ENCODE data around the gene ABAT. TPM values are rescaled to one million over a fixed set of nuclear protein-coding genes. Genes with fewer than 3 reads are reported as not detected.

The ABAT gene
- total and polyA plus RNA-seq, 2 donors from 2014 or later: 9.6 to 34.0 TPM

GRCh38 chr16:8714807-8715206 lies 40.4 kb downstream of the ABAT start:
- intact Hi-C loops (cut with DNase I): no loop called here
- Histone ChIP-seq H3K9ac (ENCODE audit: low read length in 3 of 3) (no peak overlapping the region), H3K4me1 (ENCODE audit: control insufficient read depth in 2 of 3, insufficient read depth in 2 of 3, low read depth in 1 of 3, low read length in 3 of 3) (no peaks in the 10 kb centered on the region), H3K4me3 (ENCODE audit: low read length in 3 of 3) (no peak overlapping the region), H3K9me3 (ENCODE audit: control insufficient read depth in 2 of 3, insufficient read depth in 1 of 3, low read length in 3 of 3) (no peaks in the 10 kb centered on the region), H3K27ac (ENCODE audit: low read depth in 2 of 2, low read length in 2 of 2) (no peak overlapping the region), H3K27me3 (ENCODE audit: control insufficient read depth, insufficient read depth, low read length) (no peaks in the 10 kb centered on the region), H3K36me3 (ENCODE audit: control insufficient read depth in 2 of 3, insufficient read depth in 3 of 3, low read length in 3 of 3) (no peaks in the 10 kb centered on the region)
- TF ChIP-seq CTCF (IDR thresholded peaks at IDR 0.05; ENCODE audit: borderline replicate concordance, extremely low read depth, insufficient read depth): no peak
- FAIRE-seq (no peak), DNase-seq (no peak)

DNA sequence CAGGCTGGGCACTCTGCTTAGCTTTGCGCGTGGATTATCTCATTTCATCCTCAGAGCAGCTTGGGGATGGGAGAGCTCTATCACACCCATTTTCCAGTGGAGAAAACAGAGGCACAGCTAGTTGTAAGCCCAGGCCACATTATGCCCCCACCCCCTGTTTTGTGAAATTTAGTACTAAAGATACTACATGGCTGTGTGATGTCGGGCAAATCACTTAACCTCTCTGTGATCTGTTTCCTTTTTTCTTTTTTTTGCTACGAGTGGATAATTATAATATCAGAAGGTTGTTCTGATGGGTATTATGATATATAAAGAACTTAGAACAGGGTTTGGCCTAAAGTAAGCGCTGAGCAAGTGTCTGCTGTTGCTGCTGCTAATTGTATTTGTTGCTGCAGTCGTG lies 41.6 kb downstream of the ABAT start:
- FAIRE-seq: no peak
- intact Hi-C loops (cut with DNase I): no loop called here
- TF ChIP-seq CTCF (IDR thresholded peaks at IDR 0.05; ENCODE audit: borderline replicate concordance, extremely low read depth, insufficient read depth): no peak
- Histone ChIP-seq H3K9ac (ENCODE audit: low read length in 3 of 3) (no peak overlapping the region), H3K4me3 (ENCODE audit: low read length in 3 of 3) (no peak overlapping the region), H3K9me3 (ENCODE audit: control insufficient read depth in 2 of 3, insufficient read depth in 1 of 3, low read length in 3 of 3) (no peaks in the 10 kb centered on the region), H3K36me3 (ENCODE audit: control insufficient read depth in 2 of 3, insufficient read depth in 3 of 3, low read length in 3 of 3) (no peaks in the 10 kb centered on the region), H3K27me3 (ENCODE audit: control insufficient read depth, insufficient read depth, low read length) (no peaks in the 10 kb centered on the region), H3K4me1 (ENCODE audit: control insufficient read depth in 2 of 3, insufficient read depth in 2 of 3, low read depth in 1 of 3, low read length in 3 of 3) (no peaks in the 10 kb centered on the region), H3K27ac (ENCODE audit: low read depth in 2 of 2, low read length in 2 of 2) (no peak overlapping the region)
- DNase-seq: no peak

DNA sequence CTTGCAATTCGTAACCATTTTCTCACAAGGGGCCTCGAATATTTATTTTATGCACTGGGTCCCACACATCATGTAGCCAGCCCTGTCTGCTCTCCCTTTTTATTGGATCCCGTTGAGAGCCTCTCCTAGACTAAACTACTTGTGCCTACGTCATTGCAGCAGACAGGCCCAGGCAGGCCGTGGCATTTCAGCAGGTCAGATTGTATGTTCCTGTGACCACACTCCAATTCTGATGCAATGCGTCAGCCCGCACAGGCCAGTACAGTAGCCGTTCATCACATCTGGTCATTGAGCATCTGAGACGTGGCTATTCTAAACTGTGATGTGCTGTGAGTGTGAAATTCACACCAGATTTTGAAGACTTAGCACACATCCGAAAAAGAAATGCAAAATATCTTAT lies 42.2 kb downstream of the ABAT start:
- no peaks in the 10 kb centered on the region for H3K4me1 ChIP-seq (ENCODE audit: control insufficient read depth in 2 of 3, insufficient read depth in 2 of 3, low read depth in 1 of 3, low read length in 3 of 3)
- no peak overlapping the region for H3K4me3 ChIP-seq (ENCODE audit: low read length in 3 of 3)
- intact Hi-C loops (cut with DNase I): no loop called here
- TF ChIP-seq CTCF (IDR thresholded peaks at IDR 0.05; ENCODE audit: borderline replicate concordance, extremely low read depth, insufficient read depth): no peak
- no peak for FAIRE-seq
- peaks cover 0 to 3% (median 0%) of the 10 kb centered on the region in 3 donors for H3K36me3 ChIP-seq (ENCODE audit: control insufficient read depth in 2 of 3, insufficient read depth in 3 of 3, low read length in 3 of 3)
- H3K9ac ChIP-seq (ENCODE audit: low read length in 3 of 3): no peak overlapping the region
- no peaks in the 10 kb centered on the region for H3K9me3 ChIP-seq (ENCODE audit: control insufficient read depth in 2 of 3, insufficient read depth in 1 of 3, low read length in 3 of 3)
- no peaks in the 10 kb centered on the region for H3K27me3 ChIP-seq (ENCODE audit: control insufficient read depth, insufficient read depth, low read length)
- H3K27ac ChIP-seq (ENCODE audit: low read depth in 2 of 2, low read length in 2 of 2): no peak overlapping the region
- DNase-seq: no peak

- TF ChIP-seq CTCF (IDR thresholded peaks at IDR 0.05; ENCODE audit: borderline replicate concordance, extremely low read depth, insufficient read depth): no peak
- peaks cover 0 to 3% (median 0%) of the 10 kb centered on the region in 3 donors for H3K36me3 ChIP-seq (ENCODE audit: control insufficient read depth in 2 of 3, insufficient read depth in 3 of 3, low read length in 3 of 3)
- no peaks in the 10 kb centered on the region for H3K9me3 ChIP-seq (ENCODE audit: control insufficient read depth in 2 of 3, insufficient read depth in 1 of 3, low read length in 3 of 3)
- no peak for DNase-seq
- no peak overlapping the region for H3K9ac ChIP-seq (ENCODE audit: low read length in 3 of 3)
- intact Hi-C loops (cut with DNase I): no loop called here
- no peaks in the 10 kb centered on the region for H3K27me3 ChIP-seq (ENCODE audit: control insufficient read depth, insufficient read depth, low read length)
- H3K4me3 ChIP-seq (ENCODE audit: low read length in 3 of 3): no peak overlapping the region
- H3K27ac ChIP-seq (ENCODE audit: low read depth in 2 of 2, low read length in 2 of 2): no peak overlapping the region
- FAIRE-seq: no peak
- no peaks in the 10 kb centered on the region for H3K4me1 ChIP-seq (ENCODE audit: control insufficient read depth in 2 of 3, insufficient read depth in 2 of 3, low read depth in 1 of 3, low read length in 3 of 3)
Observed at GRCh38 chr16:8717469-8717868, 43.1 kb downstream of the ABAT start.
